Endothelial cell of umbilical vein (primary cell): ENCODE results near the gene ANAPC1. TPM values are rescaled to one million over a fixed set of nuclear protein-coding genes. Genes with fewer than 3 reads are reported as not detected.

ENCODE experiments used
- BruUV-seq: library from RNA; stranded (reverse); fragments of 400-500 nt; replicated peaks from 2 replicates; lab custom pipeline; 2021; lab: Mats Ljungman, UMichigan
- CTCF ChIA-PET: fragments of 300-600, 350-600 bp; sonication (Branson Sonifier 250); formaldehyde crosslinking; loops from one replicate; lab custom pipeline; 2021; ENCODE audit warnings: antibody characterized with exemption, inconsistent platforms; lab: Charles Lee
- POLR2A ChIA-PET: fragments of 300-600, 350-600 bp; sonication (Branson Sonifier 250); formaldehyde crosslinking; loops from one replicate; lab custom pipeline; 2021; ENCODE audit warnings: antibody characterized with exemption, inconsistent platforms; lab: Charles Lee
- DNase-seq: peaks from one replicate; pipeline ENCODE4 v3.0.0-alpha.2; 2011; ENCODE audit warnings: low read depth, low spot score
- FAIRE-seq: peaks from 2 replicates; lab custom pipeline; 2011; peaks lifted over from hg19 to GRCh38; lab: Jason Lieb, UNC
- H2AFZ ChIP-seq: 2 replicates; pipeline ENCODE4 v1.6.0; 2012; ENCODE audit warnings: low read depth, low read length, control low read depth, inconsistent platforms
- H3K27ac ChIP-seq: 2 replicates; pipeline ENCODE4 v1.5.1; 2011; ENCODE audit warnings: low read depth, mild to moderate bottlenecking, control low read depth, low read length, moderate library complexity; ENCODE audit not compliant: insufficient read depth
- H3K27me3 ChIP-seq, 2 experiments: 2 replicates each; pipeline versions ENCODE4 v1.6.0 to v1.6.1; 2011; ENCODE audit warnings: low read length in 2 of 2, mixed read lengths in 1 of 2; ENCODE audit not compliant: control insufficient read depth in 2 of 2, insufficient read depth in 2 of 2
- H3K36me3 ChIP-seq, 2 experiments: 2 replicates in 1 of 2; 3 replicates in 1 of 2; pipeline ENCODE4 v1.5.1; 2011; ENCODE audit warnings: low read length in 2 of 2, mild to moderate bottlenecking in 1 of 2, moderate library complexity in 1 of 2; ENCODE audit not compliant: control insufficient read depth in 2 of 2, insufficient read depth in 2 of 2; ENCODE audit errors: extremely low read depth in 1 of 2
- H3K4me1 ChIP-seq: 3 replicates; pipeline ENCODE4 v1.5.1; 2011; ENCODE audit warnings: mild to moderate bottlenecking, low read length; ENCODE audit not compliant: control insufficient read depth, insufficient read depth; ENCODE audit errors: extremely low read depth
- H3K4me2 ChIP-seq: 2 replicates; pipeline ENCODE4 v1.6.1; 2011; ENCODE audit warnings: low read length, control low read depth, mixed read lengths; ENCODE audit not compliant: insufficient read depth
- H3K4me3 ChIP-seq, 3 experiments: fragments of 200-600 bp in 1 of 3; sonication (generic), shearing (Covaris generic) in 1 of 3; replicated peaks in 1 of 3; 2 replicates each; pipeline ENCODE4 v1.5.1; 2011 to 2016; ENCODE audit warnings: control low read depth in 3 of 3, low read length in 3 of 3, mild to moderate bottlenecking in 2 of 3, inconsistent platforms in 1 of 3, low read depth in 1 of 3, moderate library complexity in 1 of 3; ENCODE audit not compliant: insufficient read depth in 1 of 3
- H3K79me2 ChIP-seq: 2 replicates; pipeline ENCODE4 v1.6.0; 2012; ENCODE audit warnings: low read length, inconsistent platforms; ENCODE audit not compliant: control insufficient read depth, insufficient read depth
- H3K9ac ChIP-seq: replicated peaks from 2 replicates; pipeline ENCODE3; 2011; ENCODE audit warnings: low read length, control low read depth; ENCODE audit not compliant: insufficient read depth; ENCODE audit errors: extremely low read depth
- H3K9me1 ChIP-seq: replicated peaks from 3 replicates; pipeline ENCODE4 v1.6.0; 2011; ENCODE audit warnings: mild to moderate bottlenecking, low read length; ENCODE audit not compliant: control insufficient read depth, insufficient read depth; ENCODE audit errors: extremely low read depth
- H3K9me3 ChIP-seq: replicated peaks from 2 replicates; pipeline ENCODE4 v1.5.1; 2012; ENCODE audit warnings: low read length, inconsistent platforms; ENCODE audit not compliant: control insufficient read depth, insufficient read depth
- H4K20me1 ChIP-seq: replicated peaks from 2 replicates; pipeline ENCODE3; 2011; ENCODE audit warnings: mild to moderate bottlenecking, low read length; ENCODE audit not compliant: control insufficient read depth, insufficient read depth; ENCODE audit errors: extremely low read depth
- EZH2 ChIP-seq: IDR thresholded peaks from 2 replicates; pipeline ENCODE4 v1.6.1; 2012; ENCODE audit warnings: borderline replicate concordance, low read depth, mild to moderate bottlenecking, moderate library complexity, low read length, inconsistent platforms; ENCODE audit not compliant: severe bottlenecking
- FOS ChIP-seq: IDR thresholded peaks from 2 replicates; pipeline ENCODE4 v1.6.1; 2011; ENCODE audit warnings: mild to moderate bottlenecking, low read length, moderate library complexity, borderline replicate concordance; ENCODE audit not compliant: insufficient read depth
- GATA2 ChIP-seq: IDR thresholded peaks from 2 replicates; pipeline ENCODE4 v1.7.0; 2011; ENCODE audit warnings: low read depth, mild to moderate bottlenecking, moderate library complexity, mixed read lengths, low read length; ENCODE audit not compliant: insufficient read length, insufficient read depth
- JUN ChIP-seq: IDR thresholded peaks from 2 replicates; pipeline ENCODE4 v1.6.1; 2011; ENCODE audit warnings: borderline replicate concordance, low read depth; ENCODE audit not compliant: insufficient read length, insufficient read depth
- MAX ChIP-seq: IDR thresholded peaks from 2 replicates; pipeline ENCODE4 v1.6.1; 2011; ENCODE audit not compliant: insufficient read depth, insufficient read length
- MYC ChIP-seq: IDR thresholded peaks from one replicate; pipeline ENCODE4 v1.6.1; 2011; ENCODE audit warnings: mild to moderate bottlenecking, low read depth, low read length
- POLR2A ChIP-seq: IDR thresholded peaks from 2 replicates; pipeline ENCODE4 v1.6.1; 2012; ENCODE audit warnings: low read depth, mild to moderate bottlenecking, control low read depth, low read length
- POLR2AphosphoS5 ChIP-seq: IDR thresholded peaks from 2 replicates; pipeline ENCODE4 v1.6.1; 2012; ENCODE audit warnings: low read depth, mild to moderate bottlenecking, control low read depth, low read length, moderate library complexity; ENCODE audit not compliant: insufficient read depth
- dilution Hi-C: fragments of 300-500 bp; cut with MboI; formaldehyde crosslinking; loops from one replicate; pipeline ENCODE4 v1.15.0; 2019; ENCODE audit warnings: low sequenced_read_pairs; ENCODE audit not compliant: extremely low pct_ligation_motif_present
- intact Hi-C: fragments of 100-400 bp; cut with micrococcal nuclease; formaldehyde crosslinking; loops from one replicate; pipeline ENCODE4 v1.10.0; 2022
- polyA plus RNA-seq, 4 experiments: library from polyadenylated mRNA; depleted of rRNA in 3 of 4; stranded (reverse) in 3 of 4; unstranded in 1 of 4; fragments of >200 nt; gene quantifications; 2 replicates each; pipeline versions ENCODE4 v1.2.1 to v1.2.3, GENCODE V29; 2011 to 2012; ENCODE audit warnings: missing spikeins in 1 of 4
- total RNA-seq: library from RNA; stranded (reverse); gene quantifications from 2 replicates; pipeline ENCODE4 v1.2.3, GENCODE V29; 2021
- TF ChIP-seq, protein P1 (sequence below), 2 donors: IDR thresholded peaks; 1 replicate in 1 of 2; 2 replicates in 1 of 2; pipeline ENCODE4 v1.5.1; 2011; ENCODE audit warnings: low read length in 2 of 2, mild to moderate bottlenecking in 2 of 2, moderate library complexity in 2 of 2, control low read depth in 1 of 2, inconsistent platforms in 1 of 2, low read depth in 1 of 2; ENCODE audit not compliant: insufficient read depth in 1 of 2; ENCODE audit errors: extremely low read depth in 1 of 2

The ANAPC1 gene
- total and polyA plus RNA-seq, 2 donors (not counting 3 experiments of a cell fraction or from before 2014, with no cell fraction given), result 21.9 to 61.5 TPM

- dilution Hi-C loops (no loop called here), intact Hi-C loops (no loop called here)
- peaks cover 0 to 2% of the 10 kb centered on the region in 2 experiments for H3K36me3 ChIP-seq
- CTCF ChIA-PET, result interaction anchor here (0.5 to 4.7 kb wide), 15 partner anchors 10 to 536 kb away, joined by 3 to 62 read pairs (median 4); partner anchors contain the start of gene RGPD8
- no peaks in the 10 kb centered on the region for H3K9me1 ChIP-seq
- peak overlapping the region; percentile 85 for H2AFZ ChIP-seq
- H3K4me2 ChIP-seq, result peak overlapping the region; percentile 67
- H3K9me3 ChIP-seq, result no peaks in the 10 kb centered on the region
- peaks cover 26% of the 10 kb centered on the region for H3K4me1 ChIP-seq
- peak overlapping the region; percentile 67 for H3K9ac ChIP-seq
- no peak for TF ChIP-seq JUN
- no peak for TF ChIP-seq MAX
- TF ChIP-seq, protein P1, sequence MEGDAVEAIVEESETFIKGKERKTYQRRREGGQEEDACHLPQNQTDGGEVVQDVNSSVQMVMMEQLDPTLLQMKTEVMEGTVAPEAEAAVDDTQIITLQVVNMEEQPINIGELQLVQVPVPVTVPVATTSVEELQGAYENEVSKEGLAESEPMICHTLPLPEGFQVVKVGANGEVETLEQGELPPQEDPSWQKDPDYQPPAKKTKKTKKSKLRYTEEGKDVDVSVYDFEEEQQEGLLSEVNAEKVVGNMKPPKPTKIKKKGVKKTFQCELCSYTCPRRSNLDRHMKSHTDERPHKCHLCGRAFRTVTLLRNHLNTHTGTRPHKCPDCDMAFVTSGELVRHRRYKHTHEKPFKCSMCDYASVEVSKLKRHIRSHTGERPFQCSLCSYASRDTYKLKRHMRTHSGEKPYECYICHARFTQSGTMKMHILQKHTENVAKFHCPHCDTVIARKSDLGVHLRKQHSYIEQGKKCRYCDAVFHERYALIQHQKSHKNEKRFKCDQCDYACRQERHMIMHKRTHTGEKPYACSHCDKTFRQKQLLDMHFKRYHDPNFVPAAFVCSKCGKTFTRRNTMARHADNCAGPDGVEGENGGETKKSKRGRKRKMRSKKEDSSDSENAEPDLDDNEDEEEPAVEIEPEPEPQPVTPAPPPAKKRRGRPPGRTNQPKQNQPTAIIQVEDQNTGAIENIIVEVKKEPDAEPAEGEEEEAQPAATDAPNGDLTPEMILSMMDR (IDR thresholded peaks at IDR 0.05; ENCODE audit: extremely low read depth in 1 of 2, insufficient read depth in 1 of 2, low read depth in 1 of 2, low read length in 2 of 2), result no peak
- TF ChIP-seq FOS, result no peak
- TF ChIP-seq GATA2, result no peak
- no peak for TF ChIP-seq EZH2
- TF ChIP-seq POLR2A, result no peak
- TF ChIP-seq MYC, result no peak
- TF ChIP-seq POLR2AphosphoS5, result no peak
- peak overlapping the region in 2 of 3 experiments; percentile 43 to 48 for H3K4me3 ChIP-seq
- no peaks in the 10 kb centered on the region for H3K27me3 ChIP-seq
- POLR2A ChIA-PET, result interaction anchor here (0.6 kb wide), 2 partner anchors 30 to 536 kb away, joined by 3 to 5 read pairs; partner anchors contain the start of gene RGPD8
- TSS peak; percentile 7 for BruUV-seq
- peak overlapping the region; percentile 64 for H3K27ac ChIP-seq
- FAIRE-seq (no peak), DNase-seq (no peak)
- H4K20me1 ChIP-seq, result no peaks in the 10 kb centered on the region
- peaks cover 27% of the 10 kb centered on the region for H3K79me2 ChIP-seq
These were observed 13.6 kb upstream of the ANAPC1 start for GRCh38 chr2:111897630-111897923.
